ENCODE data around the gene ZNF423.
A peak's percentile ranks its signal among the peaks of the same experiment; 100 is the strongest.
"Not testable (repeated sequence)": the region's sequence is repeated elsewhere in the genome, so short reads cannot be mapped to it uniquely, and the experiment has no call there.

Gene ZNF423

DNA sequence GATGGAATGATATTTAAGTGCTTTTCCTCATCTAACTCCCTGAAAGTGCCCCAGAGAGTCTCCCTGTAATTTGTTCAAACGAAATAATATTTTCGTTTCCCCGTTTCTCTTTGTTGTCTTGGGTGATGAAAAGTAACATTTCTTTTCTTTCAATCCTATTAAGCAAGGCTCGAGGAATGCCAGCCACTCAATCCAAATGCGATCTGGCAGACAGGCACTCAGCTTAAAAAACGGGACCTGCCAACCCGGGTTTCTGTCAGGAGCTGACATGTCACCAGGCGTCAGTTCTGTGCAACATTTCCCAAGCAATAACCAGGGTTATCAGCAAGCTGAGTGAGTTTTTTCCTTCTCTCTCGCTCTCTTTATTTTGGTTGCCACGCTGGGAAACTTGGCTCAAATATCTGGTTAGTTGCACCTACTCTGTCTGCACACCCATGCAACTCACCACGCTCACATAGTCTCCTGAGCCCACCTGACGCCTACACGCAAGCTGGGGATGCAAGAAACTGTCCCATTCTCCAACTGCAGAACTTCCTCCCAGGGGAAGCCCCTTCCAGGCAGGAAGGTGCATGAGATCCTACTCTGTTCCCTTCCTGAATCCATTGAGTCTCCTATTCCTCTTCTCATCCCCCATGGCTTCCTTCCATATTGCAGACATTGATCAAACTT is 274.1 kb downstream of the ZNF423 start:
- no peak for DNase-seq (ENCODE audit: low read depth)

GRCh38 chr16:49580751-49581303 is 275.1 kb downstream of the ZNF423 start:
- DNase-seq (ENCODE audit: low read depth): no peak

- no peak for DNase-seq (ENCODE audit: low read depth)
Measured at GRCh38 chr16:49578435-49579024, 277.4 kb downstream of the ZNF423 start.

GRCh38 chr16:49578018-49578417 is 277.9 kb downstream of the ZNF423 start:
- DNase-seq (ENCODE audit: low read depth): no peak

- DNase-seq (ENCODE audit: low read depth): no peak
Measured at GRCh38 chr16:49576941-49577340, 279.0 kb downstream of the ZNF423 start.

DNA sequence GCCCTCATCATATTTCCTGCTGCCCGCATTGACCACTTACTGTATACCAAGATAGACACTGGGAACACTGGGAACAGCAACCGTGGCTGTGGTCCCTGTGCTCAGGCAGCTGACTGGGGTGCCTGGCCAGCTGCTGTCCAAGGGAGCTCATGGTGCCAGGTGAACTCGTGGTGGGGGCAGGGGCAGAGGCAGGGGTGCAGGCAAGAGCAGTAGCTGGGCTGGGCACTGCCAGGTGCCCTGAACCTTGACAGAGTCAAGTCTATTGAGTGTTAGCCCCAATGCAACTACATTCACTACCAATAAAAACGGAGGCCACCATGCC is 279.8 kb downstream of the ZNF423 start:
- no peak for DNase-seq (ENCODE audit: low read depth)

- no peak for DNase-seq (ENCODE audit: low read depth)
Measured at GRCh38 chr16:49575346-49576172, 280.4 kb downstream of the ZNF423 start.

DNA sequence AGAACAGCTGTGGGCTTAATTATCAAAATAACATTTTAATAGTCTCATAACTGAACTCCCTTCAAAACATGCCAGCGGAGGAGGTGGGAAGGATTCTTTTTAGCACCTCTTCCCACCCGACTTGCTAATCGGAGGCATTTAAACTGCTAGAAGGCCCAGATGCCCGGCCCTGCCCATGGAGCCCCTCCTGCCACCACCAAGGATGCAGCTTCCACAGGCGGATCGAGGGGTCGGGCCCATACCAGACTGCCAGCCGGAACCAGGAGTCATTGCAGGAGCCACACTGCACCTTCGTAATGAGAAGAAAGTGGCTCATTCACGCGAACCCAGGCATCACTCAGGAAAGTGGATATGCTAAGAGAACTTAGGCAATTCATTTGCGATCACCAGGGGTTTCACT is 281.1 kb downstream of the ZNF423 start:
- no peak for DNase-seq (ENCODE audit: low read depth)

DNA sequence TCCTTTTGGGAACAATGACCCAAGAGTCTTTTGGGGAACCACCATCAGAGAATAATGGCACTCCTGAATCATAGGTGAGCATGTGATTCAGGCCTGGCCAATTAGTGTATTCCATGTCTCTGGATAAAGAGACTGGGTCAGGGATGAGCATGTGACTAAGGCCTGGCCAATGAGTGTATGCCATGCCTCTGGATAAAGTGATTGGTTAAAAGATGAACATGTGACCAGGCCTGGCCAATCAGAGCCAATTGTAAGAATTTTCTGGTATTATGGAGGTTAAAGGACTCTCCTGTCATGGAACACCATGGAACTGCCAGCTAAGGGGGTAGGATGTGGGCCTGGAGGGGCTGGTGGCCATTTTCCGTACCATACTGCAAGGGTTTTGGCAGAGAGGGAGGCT is 288.0 kb downstream of the ZNF423 start:
- DNase-seq (ENCODE audit: low read depth): no peak

- DNase-seq (ENCODE audit: low read depth): no peak
Measured at GRCh38 chr16:49566432-49566831, 289.5 kb downstream of the ZNF423 start.

DNA sequence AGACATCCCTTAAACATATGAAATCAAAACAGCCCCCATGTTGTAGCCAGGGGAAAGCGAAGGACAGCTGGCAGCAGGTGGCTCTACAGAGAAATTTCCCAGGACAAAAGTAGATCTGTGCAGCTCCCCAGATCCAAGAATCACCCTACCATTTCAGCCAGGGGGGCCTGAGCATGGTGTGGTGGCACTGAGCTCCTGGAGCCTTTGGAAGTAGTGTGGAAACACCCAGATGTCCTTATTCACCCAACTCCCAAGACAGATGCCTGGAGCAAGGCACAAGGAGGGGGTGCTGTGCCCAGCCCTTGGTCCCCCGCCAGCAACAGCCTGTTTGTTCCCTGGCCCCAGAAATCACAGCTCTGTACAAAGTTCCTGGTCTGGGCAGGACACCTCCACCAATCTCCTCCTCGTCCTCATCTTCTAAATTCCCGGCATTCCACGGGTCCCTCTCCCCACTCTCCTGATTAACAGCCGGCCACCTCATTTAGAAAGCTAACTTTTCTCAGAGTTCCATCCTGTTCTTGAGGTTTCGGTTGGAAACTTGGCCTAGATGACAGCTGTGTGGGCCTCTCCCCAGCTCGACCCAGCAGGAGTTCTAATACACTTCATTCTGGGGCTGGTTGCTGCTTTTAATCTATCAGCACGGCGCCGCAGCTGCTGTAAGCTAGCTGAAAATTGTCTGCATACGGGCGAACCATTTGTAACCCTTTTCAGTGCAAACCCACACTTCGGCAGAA is 291.2 kb downstream of the ZNF423 start:
- no peak for DNase-seq (ENCODE audit: low read depth)

DNA sequence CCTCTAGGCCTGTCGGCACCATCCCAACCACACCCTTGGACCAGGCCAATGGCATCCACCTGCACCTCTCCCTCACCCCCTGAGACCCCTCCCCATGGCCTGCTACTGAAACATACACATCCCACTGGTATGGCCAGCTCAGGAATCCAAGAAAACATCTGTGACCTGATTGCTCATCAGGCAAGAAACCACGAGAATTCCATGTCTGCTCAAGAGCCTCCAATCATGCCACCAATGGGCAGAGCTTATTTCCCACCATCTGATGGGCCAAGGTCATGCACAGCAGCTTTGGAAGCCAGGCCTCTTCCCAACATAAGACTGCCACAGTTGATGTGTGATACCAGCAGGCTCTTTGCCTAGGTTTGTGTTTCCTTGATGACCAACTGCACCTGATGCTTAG is 292.2 kb downstream of the ZNF423 start:
- DNase-seq (ENCODE audit: low read depth): no peak

DNA sequence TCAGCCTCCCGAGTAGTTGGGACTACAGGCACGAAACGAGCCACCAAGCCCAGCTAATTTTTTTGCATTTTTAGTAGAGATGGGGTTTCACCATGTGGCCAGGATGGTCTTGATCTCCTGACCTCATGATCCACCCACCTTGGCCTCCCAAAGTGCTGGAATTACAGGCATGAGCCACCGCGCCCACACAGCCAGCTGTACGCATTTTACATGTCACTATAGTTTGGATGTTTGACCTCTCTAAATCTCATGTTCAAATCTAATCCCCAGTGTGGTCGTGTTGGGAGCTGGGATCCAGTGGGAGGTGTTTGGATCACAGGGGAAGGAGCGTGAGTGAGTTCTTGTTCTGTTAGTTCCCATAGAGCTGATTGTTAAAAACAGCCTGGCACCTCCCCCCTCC is 293.0 kb downstream of the ZNF423 start:
- not testable (repeated sequence) for DNase-seq (ENCODE audit: low read depth)

- no peak for DNase-seq (ENCODE audit: low read depth)
Measured at GRCh38 chr16:49562228-49562627, 293.7 kb downstream of the ZNF423 start.

GRCh38 chr16:49560004-49560830 is 295.7 kb downstream of the ZNF423 start:
- no peak for DNase-seq (ENCODE audit: low read depth)

- DNase-seq (ENCODE audit: low read depth): no peak
Measured at GRCh38 chr16:49559242-49559641, 296.7 kb downstream of the ZNF423 start.

DNA sequence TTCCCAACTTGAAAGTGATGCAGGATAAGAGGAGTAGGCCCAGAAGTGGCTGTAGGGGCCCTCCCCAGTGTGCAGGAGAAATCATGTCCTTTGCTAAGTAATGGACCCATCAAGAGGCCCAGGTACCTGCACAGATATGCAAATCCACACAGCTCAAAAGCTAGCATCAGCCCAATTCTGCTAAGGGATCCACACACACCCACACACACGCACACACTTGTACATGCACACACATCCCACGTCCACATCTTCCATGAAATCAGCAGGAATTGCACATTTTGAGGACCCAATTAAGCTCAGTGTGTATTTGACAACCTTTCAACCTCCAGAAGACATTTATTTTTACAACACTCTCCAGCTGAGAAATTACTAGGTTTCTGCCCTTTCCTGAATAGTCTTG is 297.5 kb downstream of the ZNF423 start:
- DNase-seq (ENCODE audit: low read depth): no peak

DNA sequence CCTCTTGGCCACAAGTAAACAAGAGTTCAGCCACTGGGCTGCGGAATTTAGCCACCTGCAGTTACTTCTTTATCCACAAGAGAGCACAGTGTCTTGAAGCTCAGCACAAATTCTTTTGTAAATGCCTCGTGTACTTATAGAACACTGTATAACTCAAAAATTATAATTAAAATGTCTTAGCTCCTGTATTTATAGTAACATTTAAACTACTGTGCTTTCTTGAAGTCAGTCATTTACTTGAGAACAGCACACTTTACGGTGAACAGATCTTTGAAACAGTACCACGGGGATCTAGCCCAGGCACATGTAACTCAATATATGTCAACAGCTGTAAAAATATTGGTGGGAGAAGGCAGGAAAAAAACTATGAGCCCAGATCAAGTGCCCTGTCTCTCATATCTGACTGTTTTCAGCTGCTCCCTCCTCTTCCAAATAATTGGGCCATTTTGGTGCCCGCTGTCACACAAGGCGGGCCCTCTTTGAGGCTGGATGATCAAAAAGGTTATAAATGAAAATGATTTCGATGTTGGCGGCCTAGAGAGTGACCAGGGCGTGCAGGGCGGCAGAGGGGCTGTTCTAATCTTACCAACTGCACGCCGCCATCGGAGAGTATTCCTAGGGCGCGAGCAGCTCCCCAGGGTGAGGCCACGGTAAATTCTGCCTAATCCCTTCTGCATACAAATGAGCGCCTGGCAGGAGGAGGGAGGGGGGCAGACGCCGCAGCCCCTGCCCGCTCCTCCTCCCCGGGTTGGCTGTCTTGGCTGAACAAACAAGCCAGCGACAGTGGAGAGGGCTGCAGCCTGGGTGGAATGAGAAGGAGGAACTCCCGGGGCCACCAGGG is 299.1 kb downstream of the ZNF423 start:
- DNase-seq (ENCODE audit: low read depth): peak; percentile 17

DNA sequence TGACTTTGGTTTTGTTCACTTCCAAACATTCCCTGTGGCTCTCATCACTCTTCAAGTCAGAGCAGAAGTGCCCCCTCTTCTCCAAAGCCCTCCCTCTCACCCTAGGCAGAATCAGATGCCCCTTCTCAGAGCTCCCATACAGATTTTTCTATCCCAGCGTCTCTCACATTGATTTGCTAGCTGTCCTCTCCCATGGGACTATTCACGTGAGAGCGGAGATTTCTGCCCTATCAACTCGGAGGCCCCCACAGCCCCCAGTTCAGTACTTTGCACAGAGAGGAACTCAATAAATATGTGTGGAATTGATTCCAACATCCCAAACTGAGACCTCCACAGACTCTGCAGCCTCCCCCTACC is 299.7 kb downstream of the ZNF423 start:
- no peak for DNase-seq (ENCODE audit: low read depth)

GRCh38 chr16:49554681-49555080 is 301.2 kb downstream of the ZNF423 start:
- no peak for DNase-seq (ENCODE audit: low read depth)
